ENCODE data around the gene PRELID2. TPM values are rescaled to one million over a fixed set of nuclear protein-coding genes. Genes with fewer than 3 reads are reported as not detected.
"Not testable (repeated sequence)": the region's sequence is repeated elsewhere in the genome, so short reads cannot be mapped to it uniquely, and the experiment has no call there.

Gene PRELID2
- total RNA-seq, 4 donors from 2014 or later, result 23.9 to 143 (median 106) TPM

- Histone ChIP-seq H3K4me3 (no peak overlapping the region), H3K4me1 (no peaks in the 10 kb centered on the region), H3K9me3 (no peaks in the 10 kb centered on the region), H3K36me3 (no peaks in the 10 kb centered on the region), H3K27ac (no peak overlapping the region), H3K27me3 (no peaks in the 10 kb centered on the region)
- intact Hi-C loops (cut with DNase I; ENCODE audit: low total_unique reads), result no loop called here
- DNase-seq, result no peak
- in situ Hi-C loops (cut with MboI; ENCODE audit: low pct_ligation_motif_present in 1 of 4, low pct_unique_long_range_greater_than_20kb in 1 of 4, low sequenced_read_pairs in 3 of 4), result no loop called here
- TF ChIP-seq POLR2A (IDR thresholded peaks at IDR 0.05) (no peak), EP300 (IDR thresholded peaks at IDR 0.05; ENCODE audit: low read depth) (no peak), POLR2AphosphoS5 (IDR thresholded peaks at IDR 0.05) (no peak), CTCF (IDR thresholded peaks at IDR 0.05) (no peak)
Measured at GRCh38 chr5:145739843-145740242, 95.3 kb downstream of the PRELID2 start.

GRCh38 chr5:145738227-145738626, 96.9 kb downstream of the PRELID2 start:
- no peaks in the 10 kb centered on the region for H3K9me3 ChIP-seq
- intact Hi-C loops (cut with DNase I; ENCODE audit: low total_unique reads) (no loop called here), in situ Hi-C loops (cut with MboI; ENCODE audit: low pct_ligation_motif_present in 1 of 4, low pct_unique_long_range_greater_than_20kb in 1 of 4, low sequenced_read_pairs in 3 of 4) (no loop called here)
- H3K4me1 ChIP-seq, result no peaks in the 10 kb centered on the region
- no peaks in the 10 kb centered on the region for H3K27me3 ChIP-seq
- no peak for DNase-seq
- H3K36me3 ChIP-seq, result peaks cover 0 to 15% (median 0%) of the 10 kb centered on the region in 4 donors
- no peak overlapping the region for H3K27ac ChIP-seq
- TF ChIP-seq POLR2A (IDR thresholded peaks at IDR 0.05), result no peak
- TF ChIP-seq EP300 (IDR thresholded peaks at IDR 0.05; ENCODE audit: low read depth), result no peak
- TF ChIP-seq POLR2AphosphoS5 (IDR thresholded peaks at IDR 0.05), result no peak
- TF ChIP-seq CTCF (IDR thresholded peaks at IDR 0.05), result no peak
- no peak overlapping the region for H3K4me3 ChIP-seq

DNA sequence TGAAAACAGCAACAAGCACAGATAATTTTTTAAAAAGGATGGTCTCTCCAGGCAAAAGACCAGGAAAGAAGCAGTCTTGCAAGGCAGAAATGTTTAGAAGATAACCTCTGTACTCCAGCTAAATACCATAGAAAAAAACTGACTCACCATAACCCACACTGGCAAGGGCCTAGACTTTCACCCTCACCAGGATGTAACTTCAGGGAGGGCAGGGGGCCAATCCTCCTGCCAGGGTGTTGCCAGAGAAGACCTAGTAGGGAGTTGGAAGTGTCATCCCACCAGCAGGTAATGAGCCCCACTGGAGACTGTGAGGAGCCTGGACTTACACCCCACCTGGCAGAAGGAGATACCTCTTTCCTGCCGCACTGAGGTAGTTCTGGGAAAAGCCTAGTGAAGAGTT, 97.6 kb downstream of the PRELID2 start:
- TF ChIP-seq CTCF (IDR thresholded peaks at IDR 0.05), result no peak
- in situ Hi-C loops (cut with MboI; ENCODE audit: low pct_ligation_motif_present in 1 of 4, low pct_unique_long_range_greater_than_20kb in 1 of 4, low sequenced_read_pairs in 3 of 4), result no loop called here

GRCh38 chr5:145729956-145730355, 105.2 kb downstream of the PRELID2 start:
- H3K27me3 ChIP-seq; DNase-seq; in situ Hi-C loops (cut with MboI; ENCODE audit: low pct_ligation_motif_present in 1 of 4, low pct_unique_long_range_greater_than_20kb in 1 of 4, low sequenced_read_pairs in 3 of 4); H3K27ac ChIP-seq; H3K4me3 ChIP-seq; intact Hi-C loops (cut with DNase I; ENCODE audit: low total_unique reads); H3K4me1 ChIP-seq: not testable (repeated sequence)
- 100% methylated on average over 1 of the region's 1 CpG; no CpG with 5 or more reads in 1 of the 2 donors for WGBS, 2 donors (ENCODE audit: low coverage in 1 of 2)
- Histone ChIP-seq H3K9me3 (peaks cover 18 to 26% of the 10 kb centered on the region in 2 donors), H3K36me3 (peaks cover 0 to 44% (median 5%) of the 10 kb centered on the region in 4 donors)

More for the DNA sequence above, 97.6 kb downstream of the PRELID2 start:
- H3K4me1 ChIP-seq, result no peaks in the 10 kb centered on the region
- H3K36me3 ChIP-seq, result peaks cover 0 to 20% (median 0%) of the 10 kb centered on the region in 4 donors
- WGBS, 2 donors (ENCODE audit: low coverage in 1 of 2), result 93% methylated on average over 1 of the region's 1 CpG; no CpG with 5 or more reads in 1 of the 2 donors
- intact Hi-C loops (cut with DNase I; ENCODE audit: low total_unique reads), result no loop called here
- no peak overlapping the region for H3K27ac ChIP-seq
- no peak for DNase-seq
- no peak overlapping the region for H3K4me3 ChIP-seq
- H3K9me3 ChIP-seq, result no peaks in the 10 kb centered on the region
- H3K27me3 ChIP-seq, result no peaks in the 10 kb centered on the region

DNA sequence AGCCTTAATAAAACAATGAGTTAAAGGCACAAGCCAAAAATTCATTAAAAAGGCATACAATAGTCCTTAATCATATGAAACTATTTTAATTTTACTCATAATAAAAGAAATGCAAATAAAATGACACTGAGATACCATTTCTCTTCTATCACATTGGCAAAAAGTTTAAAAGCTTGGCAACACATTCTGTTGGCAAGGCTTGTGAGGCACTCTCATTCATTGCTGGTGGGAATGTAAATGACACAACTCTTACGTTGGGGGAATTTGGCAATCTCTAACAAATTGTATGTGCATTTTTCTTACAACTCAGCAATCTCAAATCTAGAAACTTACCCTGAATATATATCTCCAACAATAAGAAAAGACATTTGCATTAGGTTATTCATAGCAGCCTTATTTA, 111.6 kb downstream of the PRELID2 start:
- TF ChIP-seq CTCF (IDR thresholded peaks at IDR 0.05) (no peak), EP300 (IDR thresholded peaks at IDR 0.05; ENCODE audit: low read depth) (no peak), POLR2AphosphoS5 (IDR thresholded peaks at IDR 0.05) (no peak), POLR2A (IDR thresholded peaks at IDR 0.05) (no peak)
- in situ Hi-C loops (cut with MboI; ENCODE audit: low pct_ligation_motif_present in 1 of 4, low pct_unique_long_range_greater_than_20kb in 1 of 4, low sequenced_read_pairs in 3 of 4), result no loop called here
- peaks cover 10 to 13% of the 10 kb centered on the region in 2 donors for H3K9me3 ChIP-seq
- no peaks in the 10 kb centered on the region for H3K27me3 ChIP-seq
- no peak for DNase-seq
- no peak overlapping the region for H3K27ac ChIP-seq
- WGBS, 2 donors (ENCODE audit: low coverage in 1 of 2), result 57 to 80% methylated on average over 1 of the region's 1 CpG
- intact Hi-C loops (cut with DNase I; ENCODE audit: low total_unique reads), result no loop called here
- no peaks in the 10 kb centered on the region for H3K4me1 ChIP-seq
- peaks cover 0 to 14% (median 4%) of the 10 kb centered on the region in 4 donors for H3K36me3 ChIP-seq
- no peak overlapping the region for H3K4me3 ChIP-seq

Data from transverse colon (tissue), 4 donors.